DMS 273 (cell line): ENCODE data around the gene E2F2.

Experiments
- DNase-seq: peaks from one replicate; lab custom pipeline; 2025; ENCODE audit not compliant: unreplicated experiment; lab: John Stamatoyannopoulos, UW

E2F2 gene

DNA sequence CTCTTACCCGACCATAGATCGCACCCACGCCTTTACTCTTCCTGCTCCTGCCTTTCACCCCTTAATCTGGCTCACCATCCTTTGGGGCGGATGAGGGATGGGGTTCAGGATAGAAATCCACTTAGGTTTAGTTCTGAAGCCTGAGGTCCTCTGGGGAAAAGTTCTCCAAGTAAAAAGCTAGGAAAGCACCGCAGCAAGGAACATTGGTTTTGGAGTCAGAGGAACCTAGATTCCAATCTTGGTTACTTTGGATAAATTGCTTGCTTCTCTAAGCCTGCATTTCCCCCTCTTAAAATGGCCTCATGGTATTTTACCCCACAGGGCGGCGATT is 46.1 kb downstream of the E2F2 start:
- no peak for DNase-seq

GRCh38 chr1:23484253-23485001 is 46.6 kb downstream of the E2F2 start:
- peak; percentile 95 for DNase-seq

- DNase-seq, result peak; percentile 62
These were observed 47.4 kb downstream of the E2F2 start, which contains the start of gene ASAP3 for GRCh38 chr1:23483321-23484252. Gene ASAP3, minus strand, starts transcription at chr1:23484179. Its CDS starts 46 bp downstream, at chr1:23484133.

DNA sequence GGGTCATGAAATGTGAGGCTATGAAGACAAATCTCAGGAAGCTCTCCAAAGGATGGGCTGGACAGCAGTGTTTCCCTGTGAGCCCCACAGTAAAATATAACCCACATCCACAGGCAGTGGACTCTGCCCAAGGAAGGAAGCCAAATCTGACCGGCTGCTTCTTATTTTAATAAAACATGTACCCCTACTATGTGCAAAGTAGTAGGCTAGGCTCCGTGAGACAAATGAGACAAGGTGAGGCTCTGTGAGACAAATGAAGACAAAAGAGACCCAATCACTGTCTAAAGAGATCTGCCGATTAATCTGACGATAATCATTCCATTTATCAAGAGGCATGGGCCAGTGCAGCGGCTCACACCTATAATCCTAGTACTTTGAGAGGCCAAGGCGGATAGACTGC is 49.1 kb downstream of the E2F2 start:
- no peak for DNase-seq

GRCh38 chr1:23481026-23481597 is 49.9 kb downstream of the E2F2 start:
- DNase-seq, result no peak

DNA sequence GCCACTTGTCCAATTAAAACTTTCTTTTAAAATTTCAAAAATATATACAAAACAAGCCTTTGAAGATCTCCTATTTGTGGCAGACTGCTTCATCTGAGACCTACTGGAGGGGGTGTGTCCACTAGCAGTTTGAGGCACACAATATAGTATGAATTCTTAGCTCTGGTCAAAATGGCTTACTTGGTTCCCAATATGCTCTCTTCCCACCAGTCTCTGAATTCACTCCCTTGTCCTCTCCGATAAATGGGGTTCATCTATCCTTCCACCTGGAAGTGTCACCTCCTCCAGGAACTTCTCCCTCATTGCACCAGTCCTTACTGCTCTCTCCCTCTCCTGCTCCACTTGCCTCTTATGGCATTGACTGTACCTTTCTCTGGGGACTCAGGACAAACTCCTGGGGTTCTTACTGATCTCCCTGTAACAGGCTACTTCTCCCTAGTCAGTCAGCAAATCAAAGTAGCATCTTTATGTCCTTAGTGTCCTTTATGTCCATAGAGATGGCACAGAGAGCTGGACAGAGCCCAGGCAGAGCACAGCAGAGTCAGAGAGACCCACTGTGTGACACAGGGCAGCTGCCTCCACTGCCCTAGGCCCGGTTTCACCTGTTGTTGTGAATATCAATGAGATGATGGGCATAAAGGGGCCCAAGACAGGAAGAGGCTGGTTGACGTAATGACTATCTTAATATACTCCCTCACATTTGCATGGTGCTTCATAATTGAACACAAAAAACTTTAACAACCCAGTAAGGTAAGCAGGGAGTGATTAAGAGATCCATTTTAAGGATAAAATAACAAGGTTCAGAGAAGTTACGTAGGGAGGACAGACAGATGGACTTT is 50.6 kb downstream of the E2F2 start:
- DNase-seq, result no peak

DNA sequence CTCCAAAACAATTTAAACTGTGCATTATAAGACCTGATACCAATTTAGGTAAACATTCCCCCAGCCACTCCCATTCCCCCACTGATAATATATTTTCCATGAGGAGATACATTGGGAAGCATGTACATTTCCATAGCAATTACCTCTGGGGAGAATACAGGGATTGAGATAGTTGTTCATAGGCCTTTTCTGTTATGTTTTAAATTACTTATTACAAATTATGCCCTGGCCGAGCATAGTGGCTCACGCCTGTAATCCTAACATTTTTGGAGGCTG is 51.4 kb downstream of the E2F2 start:
- no peak for DNase-seq

GRCh38 chr1:23478896-23479665 is 52.0 kb downstream of the E2F2 start:
- peak; percentile 45 for DNase-seq

DNA sequence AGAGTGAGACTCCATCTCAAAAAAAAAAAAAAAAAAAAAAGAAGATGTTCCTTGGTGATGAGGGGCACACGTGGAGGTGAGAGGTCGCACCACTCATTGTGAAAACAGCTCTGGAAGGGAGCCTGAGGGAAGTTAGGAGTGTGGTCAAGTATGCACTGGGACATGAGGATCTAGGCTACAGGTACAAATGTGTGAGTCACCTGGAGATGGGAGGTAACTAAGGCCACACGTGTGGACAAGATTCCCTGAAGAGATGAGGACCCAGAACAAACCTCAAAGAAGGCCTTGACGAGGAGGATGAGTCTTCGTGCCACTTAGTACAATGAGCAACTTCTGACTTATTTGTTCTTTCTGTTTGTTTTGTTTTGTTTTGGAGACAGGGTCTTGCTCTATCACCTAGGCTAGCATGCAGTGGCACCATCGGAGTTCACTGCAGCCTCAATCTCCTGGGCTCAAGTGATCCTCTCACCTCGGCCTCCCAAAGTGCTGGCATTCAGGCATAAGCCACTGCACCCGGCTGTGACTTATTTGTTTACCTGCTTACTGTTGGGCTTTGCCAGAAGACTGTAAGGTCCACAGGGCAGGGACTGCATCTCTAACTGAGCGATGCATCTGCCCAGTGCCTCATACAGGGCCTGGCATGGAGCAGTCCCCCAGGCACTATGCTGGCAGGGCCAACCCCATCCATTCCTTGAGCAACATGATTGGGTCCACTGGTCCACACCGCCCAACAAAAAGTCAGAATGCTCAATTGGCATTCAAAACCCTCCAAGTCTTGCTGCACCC is 53.5 kb downstream of the E2F2 start:
- DNase-seq, result no peak

DNA sequence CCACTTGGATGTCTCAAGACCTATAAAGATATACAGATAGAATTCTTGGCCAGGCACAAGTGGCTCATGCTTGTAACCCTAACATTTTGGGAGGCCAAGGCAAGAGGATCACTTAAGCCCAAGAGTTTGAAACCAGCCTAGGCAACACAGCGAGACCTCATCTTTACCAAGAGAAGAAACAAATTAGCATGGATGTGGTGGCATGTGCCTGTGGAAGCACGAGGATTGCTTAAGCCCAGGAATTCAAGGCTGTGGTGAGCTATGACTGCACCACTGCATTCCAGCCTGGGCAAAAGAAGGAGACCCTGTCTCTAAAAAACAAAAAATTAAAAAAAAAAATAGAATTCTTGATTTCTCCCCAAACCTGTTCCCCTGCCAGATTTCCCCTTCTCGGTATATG is 55.4 kb downstream of the E2F2 start:
- no peak for DNase-seq

- DNase-seq, result peak; percentile 53
These were observed 55.9 kb downstream of the E2F2 start for GRCh38 chr1:23475134-23475628.

GRCh38 chr1:23473037-23473800 is 57.8 kb downstream of the E2F2 start:
- DNase-seq, result no peak

DNA sequence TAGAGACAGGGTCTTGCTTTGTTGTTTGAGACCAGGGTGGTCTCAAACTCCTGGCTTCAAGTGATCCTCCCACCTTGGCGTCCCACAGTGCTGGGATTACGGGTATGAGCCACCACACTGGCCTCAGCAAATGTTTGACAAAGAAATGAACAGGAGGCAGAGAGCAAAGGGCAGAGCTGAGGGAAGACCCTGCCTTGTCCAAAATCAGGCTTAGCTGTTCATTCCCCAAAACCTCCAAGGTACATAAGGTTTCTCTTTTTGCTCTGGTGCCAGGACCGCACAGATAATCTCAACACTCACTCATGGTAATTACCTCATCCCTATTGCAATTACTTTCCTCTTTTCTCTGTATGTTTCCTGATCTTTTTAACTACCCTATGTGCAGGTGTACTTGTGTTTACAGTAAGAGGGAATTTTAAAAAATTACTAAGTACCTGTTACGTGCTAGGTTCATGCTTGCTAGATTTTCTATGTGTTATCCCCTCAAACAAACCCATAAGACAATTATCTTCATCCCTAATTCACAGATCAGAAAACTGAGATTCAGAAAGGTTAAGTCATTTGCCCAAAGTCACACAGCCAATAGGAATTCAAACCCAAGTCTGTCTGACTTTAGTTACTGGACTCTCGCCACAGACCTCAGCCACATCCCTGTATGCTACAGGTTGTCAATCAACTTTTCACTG is 58.5 kb downstream of the E2F2 start:
- no peak for DNase-seq

DNA sequence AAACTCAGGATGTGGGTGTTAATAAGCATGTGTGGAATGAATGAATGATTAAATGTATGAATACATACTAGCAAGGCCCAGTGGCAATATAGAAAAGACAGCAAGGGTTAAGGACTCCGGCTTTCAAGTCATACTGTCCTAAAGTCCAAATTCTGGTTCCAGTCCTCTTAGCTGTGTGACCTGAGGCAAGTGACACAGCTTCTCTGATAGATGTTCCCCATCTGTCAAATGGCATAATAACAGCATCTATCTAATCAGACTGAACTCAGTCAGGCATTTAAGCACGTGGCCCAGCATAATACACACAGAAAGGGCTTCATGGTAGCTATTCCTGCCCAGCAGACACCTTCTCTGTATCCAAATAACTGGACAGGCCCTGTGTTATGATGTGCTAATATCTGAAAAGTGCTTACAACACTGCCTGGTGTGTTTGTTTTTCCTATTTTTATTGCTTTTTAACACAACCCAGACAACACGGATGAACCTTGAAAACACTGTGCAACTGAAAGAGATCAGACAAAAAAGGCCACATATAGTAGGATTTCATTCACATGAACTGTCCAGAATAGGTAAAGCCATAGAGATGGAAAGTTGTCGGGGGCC is 59.5 kb downstream of the E2F2 start:
- no peak for DNase-seq

DNA sequence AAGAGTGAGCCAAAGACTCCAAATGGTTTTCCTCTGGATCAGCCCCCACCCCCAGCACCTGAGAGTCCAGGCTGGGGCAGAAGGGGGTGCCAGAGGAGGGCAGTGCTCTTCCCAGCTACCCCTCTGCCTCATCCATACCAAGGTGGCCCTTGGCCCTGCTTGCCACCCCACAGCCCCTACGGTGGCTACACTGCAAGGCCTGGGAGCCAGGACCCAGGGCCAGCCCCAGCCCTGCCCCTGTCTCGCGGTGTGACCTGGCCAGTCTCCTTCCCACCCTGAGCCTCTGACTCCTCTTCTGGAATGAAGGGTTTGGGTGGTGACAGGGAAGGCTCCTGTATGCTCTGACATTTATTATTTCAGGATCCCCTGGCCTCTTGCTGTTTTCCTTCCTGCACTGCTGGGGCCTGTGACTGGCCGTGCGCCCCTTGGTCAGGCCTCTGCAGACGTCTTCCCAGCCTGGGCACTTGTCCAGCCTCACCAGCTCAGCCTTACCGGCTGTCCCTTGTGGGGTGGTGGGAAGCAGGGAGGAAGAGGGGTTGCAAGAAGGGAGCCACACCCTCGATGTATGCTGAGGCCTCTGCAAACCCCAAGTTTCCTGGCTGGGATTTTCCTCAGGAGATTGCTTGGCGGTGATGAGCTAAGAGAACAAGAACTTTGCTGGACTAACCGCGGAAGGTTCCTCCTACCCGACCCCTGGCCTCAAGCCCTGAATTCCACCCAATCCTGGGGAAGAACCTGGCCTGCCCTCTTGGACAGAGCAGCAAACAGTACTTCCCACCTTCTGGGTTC is 60.6 kb downstream of the E2F2 start:
- no peak for DNase-seq

- no peak for DNase-seq
These were observed 61.6 kb downstream of the E2F2 start for GRCh38 chr1:23469372-23469982.
